Right lobe of liver (tissue), 6 donors: ENCODE results near the gene TMEM11. TPM values are rescaled to one million over a fixed set of nuclear protein-coding genes. Genes with fewer than 3 reads are reported as not detected.

ENCODE experiments used
- ATAC-seq, 4 donors: fragments of 200-7000 bp; cut with Tn5 transposase; one replicate each; pipeline ENCODE4 v1.9.1; 2020; ENCODE audit warnings: mild to moderate bottlenecking in 4 of 4, moderate library complexity in 4 of 4
- DNase-seq, 3 donors: peaks; one replicate each; pipeline ENCODE4 v3.0.0-alpha.2; 2020
- H3K27ac ChIP-seq, 3 donors: fragments of 200-600 bp; one replicate each; pipeline ENCODE4 v1.8.0; 2022
- H3K27me3 ChIP-seq, 2 donors: fragments of 200-600 bp; one replicate each; pipeline ENCODE4 v1.8.0; 2022
- H3K36me3 ChIP-seq, 4 donors: fragments of 200-600 bp; sonication (generic) in 1 of 4; one replicate each; pipeline versions ENCODE4 v1.5.1 to v1.8.0; 2017 to 2022; ENCODE audit warnings: control low read depth in 1 of 4
- H3K4me1 ChIP-seq, 4 donors: fragments of 200-600 bp; sonication (generic) in 1 of 4; one replicate each; pipeline versions ENCODE4 v1.5.1 to v1.8.0; 2017 to 2022; ENCODE audit warnings: control low read depth in 1 of 4
- H3K4me3 ChIP-seq, 3 donors: fragments of 200-600 bp; one replicate each; pipeline ENCODE4 v1.8.0; 2022
- H3K9me3 ChIP-seq, 4 donors: fragments of 200-600 bp; sonication (generic) in 1 of 4; one replicate each; pipeline versions ENCODE4 v1.5.1 to v1.8.0; 2017 to 2022; ENCODE audit warnings: control low read depth in 1 of 4
- POLR2A ChIP-seq: fragments of 450-650 bp; IDR thresholded peaks from one replicate; pipeline ENCODE4 v1.6.1; 2017; ENCODE audit warnings: antibody characterized with exemption, mild to moderate bottlenecking
- WGBS: methylation state at CpG from one replicate; pipeline ENCODE4 v1.1.6; 2018; ENCODE audit warnings: low coverage, low lambda C conversion rate; ENCODE audit not compliant: insufficient coverage; ENCODE audit errors: missing lambda C conversion rate; 5-methylcytosine and 5-hydroxymethylcytosine counted together
- intact Hi-C, 2 donors: fragments of 100-400 bp; cut with DNase I; formaldehyde crosslinking; loops; one replicate each; pipeline versions ENCODE4 v1.11.2 to v1.14.1; 2022
- total RNA-seq, 6 experiments: library from RNA; depleted of rRNA in 2 of 6; stranded (reverse); fragments of >200 nt in 2 of 6; fragmentation: NEBNext Ultra II Directional in 3 of 6; extraction: Animal tissue kit (Norgen Biotek cat#: 25700) in 3 of 6; gene quantifications; one replicate each; pipeline versions ENCODE4 v1.1.0 to v1.2.4, GENCODE V29; 2016 to 2023
- TF ChIP-seq, protein P1 (sequence below), 4 donors: fragments of 200-600 bp in 3 of 4; fragments of 450-650 bp in 1 of 4; IDR thresholded peaks; one replicate each; pipeline versions ENCODE4 v1.5.1 to v1.8.0; 2016 to 2022; ENCODE audit warnings: antibody characterized with exemption in 4 of 4, mild to moderate bottlenecking in 2 of 4
- donor health status: DM: no; HTN: yes; CAD: no.
- donor health status: DM: no; HTN: no; CAD: no.
- donor health status: DM: no; HTN: no; CAD: no.
- donor health status: DM: no; HTN: yes; CAD: no.
- donor health status: DM: no; HTN: yes; CAD: no.

TMEM11 gene
- total RNA-seq, 6 experiments from 2014 or later = 10.8 to 20.6 (median 11.7) TPM

DNA sequence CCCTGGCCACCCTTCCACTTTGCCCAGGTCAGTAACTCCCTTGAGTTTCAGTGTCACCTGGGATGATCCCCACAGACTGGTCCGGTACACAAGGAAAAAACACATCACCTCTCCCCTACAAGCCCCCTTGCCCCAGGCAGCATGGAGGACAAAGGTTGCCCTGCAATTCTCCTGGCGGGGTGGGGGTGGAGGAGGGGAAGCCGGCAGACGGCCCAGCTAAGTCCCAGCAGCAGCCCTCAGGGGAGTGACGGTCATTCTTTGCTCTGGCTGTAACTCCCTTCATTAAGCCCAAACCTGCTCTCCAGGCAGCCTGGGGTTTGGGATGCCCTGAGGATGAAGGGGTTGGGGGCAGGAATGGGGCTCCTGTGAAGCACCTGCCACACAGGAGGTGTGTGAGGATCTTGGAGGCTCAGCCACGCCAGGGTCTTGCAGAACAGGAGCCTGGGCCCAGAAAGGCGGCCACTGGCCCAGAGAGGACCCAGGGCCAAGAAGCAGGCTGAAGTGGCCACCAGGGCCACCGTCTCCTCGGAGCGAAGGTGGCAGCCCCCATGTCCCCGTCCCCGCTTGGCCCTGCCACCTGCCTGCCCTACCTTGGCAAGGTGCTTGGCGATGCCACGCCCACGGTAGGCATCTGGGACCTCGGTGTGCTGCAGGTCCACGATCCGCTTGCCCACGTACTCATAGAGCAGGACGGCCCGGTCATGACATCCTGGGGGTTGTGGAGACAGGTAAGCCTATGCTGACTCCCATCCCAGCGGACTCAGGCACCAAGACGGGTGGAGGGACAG, 29.7 kb upstream of the TMEM11 start:
- Histone ChIP-seq H3K4me3 (no peak overlapping the region), H3K36me3 (no peaks in the 10 kb centered on the region), H3K27ac (no peak overlapping the region), H3K9me3 (no peaks in the 10 kb centered on the region), H3K27me3 (no peaks in the 10 kb centered on the region), H3K4me1 (no peaks in the 10 kb centered on the region)
- TF ChIP-seq, protein P1, sequence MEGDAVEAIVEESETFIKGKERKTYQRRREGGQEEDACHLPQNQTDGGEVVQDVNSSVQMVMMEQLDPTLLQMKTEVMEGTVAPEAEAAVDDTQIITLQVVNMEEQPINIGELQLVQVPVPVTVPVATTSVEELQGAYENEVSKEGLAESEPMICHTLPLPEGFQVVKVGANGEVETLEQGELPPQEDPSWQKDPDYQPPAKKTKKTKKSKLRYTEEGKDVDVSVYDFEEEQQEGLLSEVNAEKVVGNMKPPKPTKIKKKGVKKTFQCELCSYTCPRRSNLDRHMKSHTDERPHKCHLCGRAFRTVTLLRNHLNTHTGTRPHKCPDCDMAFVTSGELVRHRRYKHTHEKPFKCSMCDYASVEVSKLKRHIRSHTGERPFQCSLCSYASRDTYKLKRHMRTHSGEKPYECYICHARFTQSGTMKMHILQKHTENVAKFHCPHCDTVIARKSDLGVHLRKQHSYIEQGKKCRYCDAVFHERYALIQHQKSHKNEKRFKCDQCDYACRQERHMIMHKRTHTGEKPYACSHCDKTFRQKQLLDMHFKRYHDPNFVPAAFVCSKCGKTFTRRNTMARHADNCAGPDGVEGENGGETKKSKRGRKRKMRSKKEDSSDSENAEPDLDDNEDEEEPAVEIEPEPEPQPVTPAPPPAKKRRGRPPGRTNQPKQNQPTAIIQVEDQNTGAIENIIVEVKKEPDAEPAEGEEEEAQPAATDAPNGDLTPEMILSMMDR (IDR thresholded peaks at IDR 0.05) = no peak
- no peak for TF ChIP-seq POLR2A
- 53% methylated on average over 4 of the region's 23 CpGs for WGBS
- DNase-seq (no peak), ATAC-seq (no peak)
- intact Hi-C loops = no loop called here

GRCh38 chr17:21242780-21243515, 29.0 kb upstream of the TMEM11 start:
- no peaks in the 10 kb centered on the region for H3K4me1 ChIP-seq
- ATAC-seq (no peak), DNase-seq (no peak)
- H3K9me3 ChIP-seq = no peaks in the 10 kb centered on the region
- no peaks in the 10 kb centered on the region for H3K36me3 ChIP-seq
- TF ChIP-seq POLR2A = no peak
- TF ChIP-seq, protein P1 (IDR thresholded peaks at IDR 0.05) = no peak
- intact Hi-C loops = no loop called here
- H3K27me3 ChIP-seq = no peaks in the 10 kb centered on the region
- H3K4me3 ChIP-seq = no peak overlapping the region
- 80% methylated on average over 1 of the region's 26 CpGs for WGBS
- H3K27ac ChIP-seq = no peak overlapping the region

GRCh38 chr17:21242026-21242697, 28.2 kb upstream of the TMEM11 start:
- Histone ChIP-seq H3K9me3 (no peaks in the 10 kb centered on the region), H3K27ac (no peak overlapping the region), H3K27me3 (no peaks in the 10 kb centered on the region), H3K4me3 (no peak overlapping the region), H3K4me1 (no peaks in the 10 kb centered on the region), H3K36me3 (no peaks in the 10 kb centered on the region)
- intact Hi-C loops = no loop called here
- no peak for TF ChIP-seq POLR2A
- TF ChIP-seq, protein P1 (IDR thresholded peaks at IDR 0.05) = no peak
- DNase-seq (no peak), ATAC-seq (no peak)
- 73% methylated on average over 3 of the region's 11 CpGs for WGBS

- DNase-seq = no peak
- WGBS = no CpG with 5 or more reads among the region's 11 CpGs
- no peak for ATAC-seq
- no peaks in the 10 kb centered on the region for H3K27me3 ChIP-seq
- H3K27ac ChIP-seq = no peak overlapping the region
- H3K9me3 ChIP-seq = no peaks in the 10 kb centered on the region
- no peak overlapping the region for H3K4me3 ChIP-seq
- no peaks in the 10 kb centered on the region for H3K36me3 ChIP-seq
- intact Hi-C loops = no loop called here
- TF ChIP-seq, protein P1 (IDR thresholded peaks at IDR 0.05) = no peak
- TF ChIP-seq POLR2A = no peak
- H3K4me1 ChIP-seq = no peaks in the 10 kb centered on the region
Measured at GRCh38 chr17:21241564-21241963, 27.6 kb upstream of the TMEM11 start.
